Measurements from ENCODE around the gene GOLGA6B.
"Not testable (repeated sequence)": the region's sequence is repeated elsewhere in the genome, so short reads cannot be mapped to it uniquely, and the experiment has no call there.

Gene GOLGA6B

DNA sequence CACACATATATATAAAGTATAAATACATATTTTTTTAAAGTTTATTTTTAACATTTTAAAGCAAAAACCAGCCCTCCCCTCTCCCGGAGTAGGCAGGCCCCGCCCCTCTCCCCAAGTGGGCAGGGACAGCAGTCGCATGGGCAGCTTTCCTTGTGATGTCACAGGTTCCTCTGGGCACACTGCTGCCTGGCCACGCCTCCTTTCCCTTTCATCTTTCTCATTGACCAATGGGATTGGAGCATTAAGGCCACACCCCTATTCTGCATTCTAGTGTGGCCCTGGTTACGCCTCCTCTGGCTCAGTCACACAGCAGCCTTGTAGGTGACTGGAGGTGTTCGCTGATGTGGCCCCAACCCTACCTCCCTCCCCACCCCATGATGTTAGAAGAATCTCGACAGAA is at the start of gene GOLGA6B:
GOLGA6B (plus strand) TSS at position 301 of the 400 bp plus-strand sequence; CDS start at position 342, 41 bp downstream.
- DNase-seq = not testable (repeated sequence)

DNA sequence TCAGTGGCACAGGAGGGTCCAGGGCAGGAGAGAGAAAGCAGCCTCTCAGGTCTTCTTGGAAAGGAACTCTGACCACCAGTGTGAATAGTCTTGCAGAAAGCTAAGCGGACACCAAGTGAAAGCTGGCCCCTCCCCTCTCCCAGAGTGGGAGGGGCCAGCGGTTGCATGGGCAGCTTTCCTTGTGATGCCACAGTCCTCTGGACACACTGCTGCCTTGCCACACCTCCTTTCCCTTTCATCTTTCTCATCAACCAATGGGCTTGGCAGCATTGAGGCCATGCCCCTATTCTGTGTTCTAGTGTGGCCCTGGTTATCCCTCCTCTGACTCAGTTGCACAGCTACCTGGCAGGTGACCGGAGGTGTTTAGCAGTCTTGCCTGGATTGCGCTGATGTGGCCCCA is 49.7 kb upstream of the GOLGA6B start:
- peak; percentile 20 for DNase-seq

DNA sequence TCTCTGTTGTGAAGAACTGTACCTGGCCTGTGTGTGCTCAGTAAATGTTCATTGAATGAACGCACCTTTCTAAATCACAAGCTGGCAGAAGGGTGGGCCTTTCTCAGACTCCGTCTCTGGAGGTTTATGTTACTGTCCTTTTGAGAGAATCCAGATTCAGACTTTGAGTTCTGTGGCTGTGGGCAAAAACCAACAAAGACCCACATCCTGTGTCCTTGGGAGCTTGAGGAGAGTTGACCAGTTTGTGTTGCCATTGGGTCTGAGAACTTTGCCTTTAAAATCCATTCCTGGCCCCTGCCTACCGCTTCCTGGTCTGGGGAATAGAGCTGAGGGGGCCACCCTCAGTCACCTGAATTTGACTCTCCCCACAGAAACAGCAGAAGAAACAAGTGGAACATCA is 46.4 kb upstream of the GOLGA6B start:
- not testable (repeated sequence) for DNase-seq

DNA sequence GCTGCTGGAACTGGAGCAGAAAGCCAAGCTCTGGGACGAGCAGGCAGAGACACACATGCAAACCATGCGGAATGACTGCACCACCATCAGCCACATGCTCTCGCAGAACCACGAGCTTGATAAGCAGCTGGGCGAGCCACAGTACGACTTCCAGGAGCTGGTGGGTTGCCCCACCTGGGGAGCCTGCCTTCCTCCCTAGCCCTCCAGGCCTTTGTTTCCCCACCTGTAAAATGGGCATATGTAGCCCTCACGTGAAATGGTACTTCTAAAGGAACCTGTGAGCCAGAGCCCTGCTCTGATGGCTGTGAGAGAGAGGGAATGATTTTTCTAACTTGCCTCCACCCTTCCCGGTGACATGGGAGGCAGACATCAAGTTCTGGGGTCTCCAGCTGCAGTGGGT is 44.6 kb upstream of the GOLGA6B start:
- no peak for DNase-seq

GRCh38 chr15:72612324-72612723 is 42.2 kb upstream of the GOLGA6B start:
- DNase-seq = not testable (repeated sequence)

- no peak for DNase-seq
These were observed 39.5 kb upstream of the GOLGA6B start for GRCh38 chr15:72614810-72615532.

DNA sequence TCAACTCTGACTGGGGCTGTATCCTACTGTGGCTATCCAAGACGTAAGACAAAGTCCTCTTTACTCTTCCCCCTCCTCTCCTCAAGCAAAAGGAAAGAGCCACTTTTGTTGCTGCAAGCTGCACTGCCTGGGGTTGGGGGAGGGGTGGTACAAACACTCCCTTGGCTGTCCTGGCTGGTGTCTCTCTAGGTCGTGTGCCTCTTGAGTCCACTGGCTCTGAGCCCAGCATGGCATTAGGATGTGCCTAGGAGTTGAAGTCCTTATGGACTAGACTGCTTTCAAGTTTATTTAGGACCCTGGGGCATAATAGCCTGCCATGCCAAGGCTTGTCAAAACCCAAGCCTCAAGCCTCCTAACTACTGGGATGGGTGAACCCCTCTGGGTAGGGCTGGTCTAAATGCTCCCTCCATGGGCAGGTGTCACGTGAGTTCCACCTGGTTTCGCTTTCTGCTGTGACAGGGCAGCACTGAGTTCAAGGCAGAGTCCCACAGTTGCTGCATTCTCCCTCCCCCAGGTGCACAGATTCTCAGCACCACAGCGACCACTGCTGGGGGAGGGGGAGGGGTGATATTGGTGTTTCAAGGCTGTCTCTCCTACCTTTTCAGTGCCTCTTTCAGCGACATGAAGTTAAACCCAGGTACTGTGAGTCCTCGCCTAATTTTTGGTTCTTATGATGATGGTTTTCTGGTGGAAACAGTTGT is 38.8 kb upstream of the GOLGA6B start:
- DNase-seq = not testable (repeated sequence)

GRCh38 chr15:72616491-72617210 is 37.8 kb upstream of the GOLGA6B start:
- DNase-seq = no peak

DNA sequence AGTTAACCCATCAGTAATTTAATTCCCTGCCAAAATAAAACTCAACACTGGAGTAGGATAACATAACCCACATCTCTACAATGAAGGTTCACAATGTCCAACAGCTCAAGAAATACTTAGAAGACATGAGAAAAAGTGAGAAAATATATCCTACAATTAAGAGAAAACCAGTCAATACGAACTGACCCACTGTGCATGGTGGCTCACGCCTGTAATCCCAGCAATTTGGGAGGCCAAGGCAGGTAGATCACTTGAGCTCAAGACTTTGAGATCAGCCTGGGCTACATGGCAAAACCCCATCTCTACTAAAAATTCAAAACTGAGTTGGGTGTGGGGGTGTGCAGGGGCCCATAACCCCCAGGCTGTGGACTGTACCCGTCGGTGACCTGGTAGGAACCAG is 30.6 kb upstream of the GOLGA6B start:
- DNase-seq = not testable (repeated sequence)

- not testable (repeated sequence) for DNase-seq
These were observed 28.3 kb upstream of the GOLGA6B start for GRCh38 chr15:72626153-72626552.

DNA sequence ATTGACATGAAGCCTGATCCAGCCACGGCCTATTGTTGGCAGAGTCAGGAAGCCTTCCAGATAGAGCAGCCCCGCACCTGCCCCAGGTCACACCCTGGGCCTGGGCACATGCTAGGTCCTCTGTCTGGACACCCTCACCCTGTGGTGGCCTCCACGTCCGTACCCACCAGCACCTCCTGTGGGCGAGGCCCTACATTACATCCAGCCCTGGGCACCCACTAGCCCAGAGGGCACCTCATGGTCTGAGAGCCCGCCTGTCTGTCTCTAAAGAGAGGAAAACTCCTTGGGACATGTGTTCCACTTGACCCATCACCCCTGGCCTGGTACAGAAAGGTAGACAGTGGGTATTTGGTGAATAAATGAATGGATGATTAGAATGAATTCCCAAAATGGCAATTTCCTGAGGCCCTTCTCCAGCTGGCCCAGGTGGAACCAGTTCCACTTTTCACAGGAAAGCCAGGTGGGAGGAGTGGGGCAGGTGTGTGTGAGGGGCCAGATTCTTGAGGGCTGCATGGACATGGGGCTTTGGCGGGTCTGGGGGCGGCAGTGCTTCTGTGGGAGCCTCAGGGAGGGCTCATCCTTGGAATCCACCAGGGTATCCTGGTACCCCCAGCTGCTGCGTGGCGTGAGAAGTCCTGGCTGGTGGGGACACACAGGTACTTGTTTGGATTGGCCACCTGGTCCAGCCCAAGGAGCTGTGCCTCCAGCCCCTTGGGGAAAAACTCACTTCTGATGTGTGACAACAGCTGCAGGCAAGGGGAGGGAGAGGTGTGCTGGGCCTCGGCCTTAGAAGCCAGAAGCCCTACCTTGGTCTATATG is 26.0 kb upstream of the GOLGA6B start:
- DNase-seq = not testable (repeated sequence)

- DNase-seq = not testable (repeated sequence)
These were observed 25.4 kb upstream of the GOLGA6B start for GRCh38 chr15:72629068-72629570.

DNA sequence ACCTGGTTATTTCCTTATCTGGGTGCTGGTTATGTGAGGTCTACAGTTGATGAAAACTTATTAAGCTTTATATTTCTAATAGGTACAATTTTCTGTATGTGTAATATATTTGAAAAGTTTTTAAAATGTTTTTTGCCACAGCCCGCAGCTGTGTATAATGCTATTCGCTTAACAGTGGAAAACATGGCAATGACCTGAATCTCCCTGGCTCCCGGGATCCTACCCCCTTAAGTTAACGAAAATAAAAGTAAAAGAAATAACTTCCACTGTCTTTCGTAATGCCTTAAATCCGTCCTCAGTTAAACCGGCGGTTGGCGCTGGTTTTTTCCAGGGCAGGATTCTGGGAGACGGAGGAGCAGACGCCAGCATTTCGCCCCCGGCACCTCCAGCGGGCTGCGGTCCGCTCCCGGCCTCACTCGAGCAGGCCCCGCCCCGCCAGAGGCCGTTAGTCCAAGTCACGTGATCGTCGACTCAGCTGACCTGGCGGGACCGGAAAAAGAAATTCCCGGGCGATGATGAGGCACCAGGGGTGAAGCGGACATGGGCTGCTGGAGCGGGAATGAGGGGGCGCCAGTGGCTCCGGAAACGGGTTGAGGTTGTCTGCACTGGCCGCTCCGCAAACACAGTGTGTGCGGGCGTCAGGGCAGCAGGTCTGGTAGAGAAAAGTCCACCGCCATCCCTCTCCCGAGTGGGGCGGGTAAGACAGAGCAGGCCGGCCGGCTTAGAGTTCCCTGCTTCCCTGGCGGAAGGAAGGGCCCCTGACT is 17.8 kb upstream of the GOLGA6B start:
- not testable (repeated sequence) for DNase-seq

DNA sequence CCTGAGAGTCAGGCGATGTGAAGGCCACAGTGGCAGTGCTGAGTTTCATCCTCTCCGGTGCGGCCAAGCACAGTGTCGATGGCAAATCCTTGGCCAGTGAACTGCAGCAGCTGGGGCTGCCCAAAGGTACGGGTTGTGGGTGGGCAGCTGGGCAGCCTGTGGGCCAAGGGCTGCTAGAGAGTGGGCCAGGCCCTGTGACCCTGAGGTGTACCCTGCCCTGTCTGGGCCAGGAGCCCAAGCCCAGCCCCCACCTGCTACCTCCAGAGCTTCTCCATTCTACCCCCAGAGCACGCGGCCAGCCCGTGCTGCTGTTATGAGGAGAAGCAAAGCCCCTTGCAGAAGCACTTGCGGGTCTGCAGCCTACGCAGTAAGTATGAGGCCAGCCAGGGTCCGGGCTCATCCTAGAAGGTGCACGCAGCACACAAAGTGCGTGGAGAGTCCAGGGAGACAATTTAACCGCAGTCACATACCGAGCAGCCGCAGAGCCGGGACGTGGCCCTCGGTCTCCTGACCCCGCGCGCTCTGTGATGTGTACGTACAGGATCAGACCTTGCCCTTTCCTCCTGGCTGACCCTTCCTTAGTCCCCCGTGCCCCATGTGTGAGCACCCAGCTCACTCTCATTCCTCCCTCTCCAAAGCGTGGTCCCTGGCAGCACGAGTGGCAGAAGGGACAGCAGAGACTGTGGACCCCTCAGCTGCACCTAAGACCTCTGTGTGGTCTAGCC is 14.6 kb upstream of the GOLGA6B start:
- not testable (repeated sequence) for DNase-seq

DNA sequence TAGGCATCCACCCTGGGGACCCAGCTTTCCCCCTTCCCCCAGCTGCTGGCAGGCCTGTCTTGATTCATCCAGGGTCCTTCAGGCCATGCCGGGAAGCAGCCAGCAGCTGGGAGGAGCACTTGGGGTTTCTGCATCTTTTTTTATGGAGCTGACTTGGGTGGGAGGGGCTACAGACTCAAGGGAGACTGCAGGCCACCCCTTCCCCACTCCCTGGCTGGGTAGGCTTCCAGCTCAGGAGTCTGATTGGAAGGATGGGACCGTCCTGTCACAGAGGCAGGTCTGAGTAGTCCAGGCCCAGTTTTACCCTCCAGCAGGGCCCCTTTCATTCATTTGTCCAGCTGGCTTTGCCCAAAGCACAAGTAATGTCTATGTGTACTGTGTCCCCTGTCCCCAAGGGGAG is 12.2 kb upstream of the GOLGA6B start:
- not testable (repeated sequence) for DNase-seq

GRCh38 chr15:72648631-72649253 is 5.8 kb upstream of the GOLGA6B start:
- not testable (repeated sequence) for DNase-seq

- not testable (repeated sequence) for DNase-seq
These were observed 1.5 kb downstream of the GOLGA6B start for GRCh38 chr15:72656014-72656413.

DNA sequence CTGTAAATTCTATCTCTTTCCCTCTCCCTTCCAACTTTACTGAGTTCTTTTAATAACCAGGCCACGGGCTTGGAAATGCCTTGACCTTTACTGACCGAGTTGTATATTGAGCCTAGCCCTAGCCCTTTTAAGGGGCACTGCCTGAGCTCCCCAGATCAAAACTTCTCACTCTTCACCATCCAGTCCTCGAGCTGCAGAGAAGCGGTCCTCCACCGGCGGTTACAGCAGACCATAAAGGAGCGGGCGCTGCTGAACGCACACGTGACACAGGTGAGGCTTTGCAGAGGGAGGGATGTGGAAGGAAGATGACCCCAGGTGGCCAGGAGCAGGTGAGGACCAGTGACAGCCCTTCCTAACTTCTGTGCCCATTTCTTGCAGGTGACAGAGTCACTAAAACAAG is 6.6 kb downstream of the GOLGA6B start:
- DNase-seq = not testable (repeated sequence)

- not testable (repeated sequence) for DNase-seq
These were observed 9.4 kb downstream of the GOLGA6B start for GRCh38 chr15:72663931-72664330.

GRCh38 chr15:72665706-72666105 is 11.2 kb downstream of the GOLGA6B start:
- not testable (repeated sequence) for DNase-seq
